Common myeloid progenitor, CD34-positive (primary cell): ENCODE measurements around the gene MFSD12.

Source experiments
- CTCF ChIA-PET: fragments of 350-600 bp; sonication (Branson Sonifier 250); formaldehyde crosslinking; loops from one replicate; lab custom pipeline; 2021; ENCODE audit warnings: antibody characterized with exemption; lab: Charles Lee
- POLR2A ChIA-PET: fragments of 350-600 bp; sonication (Branson Sonifier 250); formaldehyde crosslinking; loops from one replicate; lab custom pipeline; 2021; ENCODE audit warnings: antibody characterized with exemption; lab: Charles Lee
- DNase-seq, 3 donors: peaks; one replicate each; pipeline versions ENCODE4 v3.0.0 to v3.0.0-alpha.2; 2013
- H3K27ac ChIP-seq, 2 experiments: 1 replicate in 1 of 2; 2 replicates in 1 of 2; pipeline ENCODE4 v1.7.0; 2013; ENCODE audit warnings: inconsistent platforms in 2 of 2, low read length in 2 of 2, mild to moderate bottlenecking in 2 of 2, low read depth in 1 of 2, moderate library complexity in 1 of 2; ENCODE audit not compliant: severe bottlenecking in 2 of 2, insufficient read depth in 1 of 2, poor library complexity in 1 of 2
- H3K27me3 ChIP-seq, 5 experiments: replicated peaks in 2 of 5; 1 replicate in 3 of 5; 2 replicates in 2 of 5; pipeline versions ENCODE4 v1.6.1 to v1.7.0; 2013; ENCODE audit warnings: low read length in 4 of 5, mild to moderate bottlenecking in 2 of 5, moderate library complexity in 2 of 5, inconsistent platforms in 1 of 5; ENCODE audit not compliant: insufficient read depth in 5 of 5, control insufficient read depth in 4 of 5
- H3K36me3 ChIP-seq, 4 experiments: 1 replicate in 2 of 4; 2 replicates in 2 of 4; pipeline versions ENCODE4 v1.6.1 to v1.7.0; 2013; ENCODE audit warnings: low read length in 3 of 4, control low read depth in 1 of 4, mild to moderate bottlenecking in 1 of 4; ENCODE audit not compliant: control insufficient read depth in 4 of 4, insufficient read depth in 4 of 4
- H3K4me1 ChIP-seq, 4 experiments: 1 replicate in 3 of 4; 2 replicates in 1 of 4; pipeline versions ENCODE4 v1.6.1 to v1.7.1; 2013; ENCODE audit warnings: low read length in 3 of 4, mild to moderate bottlenecking in 3 of 4, control low read depth in 1 of 4, inconsistent platforms in 1 of 4, moderate library complexity in 1 of 4; ENCODE audit not compliant: control insufficient read depth in 4 of 4, insufficient read depth in 4 of 4; ENCODE audit errors: control extremely low read depth in 1 of 4
- H3K4me3 ChIP-seq, 7 experiments: 1 replicate in 4 of 7; 2 replicates in 3 of 7; pipeline versions ENCODE4 v1.5.1 to v1.7.0; 2013; ENCODE audit warnings: mild to moderate bottlenecking in 7 of 7, low read length in 6 of 7, moderate library complexity in 6 of 7, inconsistent platforms in 2 of 7, low read depth in 2 of 7, control low read depth in 1 of 7; ENCODE audit not compliant: insufficient read depth in 4 of 7, control insufficient read depth in 1 of 7; ENCODE audit errors: extremely low read depth in 1 of 7
- H3K9me3 ChIP-seq, 5 experiments: 1 replicate in 4 of 5; 2 replicates in 1 of 5; pipeline versions ENCODE4 v1.6.1 to v1.7.1; 2013; ENCODE audit warnings: low read length in 4 of 5, mild to moderate bottlenecking in 2 of 5, inconsistent platforms in 1 of 5, low read depth in 1 of 5, moderate library complexity in 1 of 5; ENCODE audit not compliant: control insufficient read depth in 4 of 5, insufficient read depth in 2 of 5; ENCODE audit errors: control extremely low read depth in 1 of 5
- WGBS: methylation state at CpG from one replicate; pipeline ENCODE4 v1.1.5; 2013; ENCODE audit not compliant: insufficient coverage; 5-methylcytosine and 5-hydroxymethylcytosine counted together

Gene MFSD12

DNA sequence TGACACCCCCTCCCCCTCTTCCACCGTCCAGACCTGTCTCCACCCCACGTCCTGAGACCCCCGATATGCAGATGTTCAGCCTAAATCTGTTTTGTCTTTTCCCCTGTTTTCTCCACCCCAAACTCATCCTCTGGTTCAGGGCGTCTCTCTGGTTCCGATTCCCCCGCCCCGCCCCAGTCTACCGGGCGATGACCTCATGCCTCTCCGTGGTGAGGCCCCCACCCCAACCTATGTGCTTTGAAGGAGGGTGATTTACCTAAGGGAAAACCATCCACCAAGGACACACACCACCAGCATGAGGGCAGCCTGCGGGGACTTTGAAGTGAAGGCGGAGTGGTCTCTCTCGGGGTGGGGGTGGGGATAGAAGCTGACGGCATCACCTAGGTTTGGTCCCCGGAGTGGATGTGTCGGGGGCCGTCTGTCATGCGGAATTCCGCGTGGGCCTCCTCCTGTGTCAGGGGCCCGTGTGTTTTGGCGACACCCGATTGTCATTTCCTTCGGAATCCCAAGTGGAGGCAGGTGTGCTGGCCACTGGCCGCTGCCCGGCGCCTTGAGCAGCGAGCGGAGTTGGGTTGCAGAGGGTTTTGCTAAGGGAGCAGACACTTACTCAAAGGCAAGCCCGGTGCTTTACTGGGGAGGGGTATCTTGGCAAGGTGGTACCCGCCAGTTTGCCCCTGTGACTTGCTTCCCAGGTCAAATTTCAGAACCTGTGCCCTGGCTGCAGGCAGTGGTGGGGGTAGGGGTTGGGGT lies 49.8 kb downstream of the MFSD12 start:
- H3K9me3 ChIP-seq = no peaks in the 10 kb centered on the region
- ChIA-PET CTCF (interaction anchor here (0.5 to 1.3 kb wide), 3 partner anchors 11 to 891 kb away, joined by 3 to 4 read pairs (median 3); no protein-coding TSS in a partner anchor), POLR2A (interaction anchor here (0.9 kb wide), 1 partner anchor 26 kb away, joined by 3 read pairs; no protein-coding TSS in a partner anchor)
- no peaks in the 10 kb centered on the region for H3K27me3 ChIP-seq
- H3K4me3 ChIP-seq = peak overlapping the region in 6 of 7 experiments; percentile 52 to 96 (median 86)
- peak in 2 of 3 donors; percentile 11 to 15 for DNase-seq
- H3K4me1 ChIP-seq = peaks cover 0 to 37% (median 27%) of the 10 kb centered on the region in 4 experiments
- 84% methylated on average over 19 of the region's 31 CpGs for WGBS
- H3K36me3 ChIP-seq = peaks cover 0 to 36% (median 22%) of the 10 kb centered on the region in 4 experiments
- H3K27ac ChIP-seq = peak overlapping the region in 1 of 2 experiments; percentile 89

GRCh38 chr19:3506384-3507340 lies 50.7 kb downstream of the MFSD12 start:
- H3K27me3 ChIP-seq = no peaks in the 10 kb centered on the region
- under 1% methylated on average over 44 of the region's 69 CpGs for WGBS
- peaks cover 0 to 30% (median 16%) of the 10 kb centered on the region in 4 experiments for H3K36me3 ChIP-seq
- DNase-seq = peak in 2 of 3 donors; percentile 69 to 74
- H3K4me3 ChIP-seq = peak overlapping the region; percentile 52 to 96 (median 82)
- no peaks in the 10 kb centered on the region for H3K9me3 ChIP-seq
- CTCF ChIA-PET = interaction anchor here (0.5 to 1.3 kb wide), 4 partner anchors 8 to 892 kb away, joined by 3 to 4 read pairs (median 4); no protein-coding TSS in a partner anchor
- peaks cover 0 to 37% (median 27%) of the 10 kb centered on the region in 4 experiments for H3K4me1 ChIP-seq
- POLR2A ChIA-PET = interaction anchor here (0.9 kb wide), 1 partner anchor 25 kb away, joined by 3 read pairs; no protein-coding TSS in a partner anchor
- H3K27ac ChIP-seq = peak overlapping the region; percentile 72 to 89

- Histone ChIP-seq H3K9me3 (no peaks in the 10 kb centered on the region), H3K36me3 (peaks cover 0 to 22% (median 11%) of the 10 kb centered on the region in 4 experiments), H3K4me1 (peaks cover 0 to 37% (median 29%) of the 10 kb centered on the region in 4 experiments), H3K27me3 (no peaks in the 10 kb centered on the region), H3K27ac (peak within 1 kb of the TSS; percentile 88 to 95), H3K4me3 (peak within 1 kb of the TSS; percentile 52 to 96 (median 82))
- peak; percentile 98 to 99 (median 99) for DNase-seq
- CTCF ChIA-PET = interaction anchor here (1.3 kb wide), 1 partner anchor 13 kb away, joined by 4 read pairs; no protein-coding TSS in a partner anchor
- POLR2A ChIA-PET = no interaction called here
- under 1% methylated on average over 76 of the region's 79 CpGs for WGBS
Observed at GRCh38 chr19:3505598-3506383, 51.6 kb downstream of the MFSD12 start, which contains the start of gene FZR1. FZR1 (plus strand) TSS chr19:3506311; CDS start chr19:3522990, 16,679 bp downstream.

GRCh38 chr19:3504735-3505134 lies 52.7 kb downstream of the MFSD12 start:
- CTCF ChIA-PET = interaction anchor here (0.7 kb wide), 1 partner anchor 20 kb away, joined by 3 read pairs; no protein-coding TSS in a partner anchor

DNA sequence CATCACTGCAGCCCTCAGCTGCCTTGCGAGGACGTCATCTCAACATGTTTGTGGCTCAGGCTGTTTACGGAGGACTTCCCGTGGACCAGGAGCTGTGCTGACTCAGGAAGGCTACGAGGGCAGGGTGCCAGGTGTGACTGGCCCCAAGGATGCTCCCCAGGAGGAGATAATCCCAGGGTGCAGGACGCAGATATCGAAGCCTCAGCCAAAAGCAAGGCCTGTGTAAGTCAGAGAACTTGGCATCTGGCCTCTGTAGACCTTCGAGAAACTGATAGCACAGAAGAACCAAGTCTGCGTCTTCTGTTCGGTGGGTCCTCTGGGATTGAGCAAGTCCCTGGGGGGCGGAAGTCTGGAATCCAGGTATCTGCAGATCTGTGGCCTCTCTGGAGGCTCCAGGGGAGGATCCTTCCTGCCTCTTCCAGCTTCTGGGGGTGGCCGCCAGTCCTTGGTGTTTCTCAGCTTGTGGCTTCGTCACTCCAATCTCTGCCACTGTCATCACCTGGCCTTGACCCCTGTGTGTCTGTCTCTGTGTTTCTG lies 54.3 kb downstream of the MFSD12 start:
- WGBS = 89% methylated on average over 13 of the region's 13 CpGs
- CTCF ChIA-PET = interaction anchor here (7.1 kb wide), 1 partner anchor 18 kb away, joined by 38 read pairs; the partner anchor contains the start of gene SMIM44

More at GRCh38 chr19:3504735-3505134, 52.7 kb downstream of the MFSD12 start:
- peak in 2 of 3 donors; percentile 26 to 30 for DNase-seq
- H3K9me3 ChIP-seq = no peaks in the 10 kb centered on the region
- H3K27me3 ChIP-seq = no peaks in the 10 kb centered on the region
- H3K4me1 ChIP-seq = peaks cover 0 to 42% (median 34%) of the 10 kb centered on the region in 4 experiments
- no peak overlapping the region for H3K4me3 ChIP-seq
- no peak overlapping the region for H3K27ac ChIP-seq
- 96% methylated on average over 5 of the region's 5 CpGs for WGBS
- POLR2A ChIA-PET = interaction anchor here (0.6 kb wide), 1 partner anchor 1362 kb away, joined by 4 read pairs; no protein-coding TSS in a partner anchor
- peaks cover 0 to 13% (median 6%) of the 10 kb centered on the region in 4 experiments for H3K36me3 ChIP-seq

More for the DNA sequence above, 54.3 kb downstream of the MFSD12 start:
- Histone ChIP-seq H3K4me1 (peaks cover 0 to 38% (median 31%) of the 10 kb centered on the region in 4 experiments), H3K27ac (no peak overlapping the region), H3K36me3 (no peaks in the 10 kb centered on the region), H3K9me3 (no peaks in the 10 kb centered on the region), H3K27me3 (no peaks in the 10 kb centered on the region), H3K4me3 (no peak overlapping the region)
- POLR2A ChIA-PET = no interaction called here
- DNase-seq = no peak
